CD14-positive monocyte (primary cell): ENCODE data around the gene DOCK3. TPM values are rescaled to one million over a fixed set of nuclear protein-coding genes. Genes with fewer than 3 reads are reported as not detected.

Source experiments
- DNase-seq, 3 donors: peaks; one replicate each; pipeline ENCODE4 v3.0.0-alpha.2; 2011 to 2022
- H2AFZ ChIP-seq: 2 replicates; pipeline ENCODE4 v1.6.0; 2012; ENCODE audit warnings: mild to moderate bottlenecking, low read depth, low read length, inconsistent platforms; ENCODE audit not compliant: insufficient read depth, poor library complexity, severe bottlenecking
- H3K27ac ChIP-seq, 2 donors: 1 replicate in 1 of 2; 2 replicates in 1 of 2; pipeline ENCODE4 v1.5.1; 2012 to 2013; ENCODE audit warnings: low read length in 2 of 2, control low read depth in 1 of 2, inconsistent platforms in 1 of 2, low read depth in 1 of 2, mild to moderate bottlenecking in 1 of 2
- H3K27me3 ChIP-seq, 2 donors: one replicate each; pipeline versions ENCODE4 v1.6.0 to v1.6.1; 2011 to 2013; ENCODE audit warnings: low read length in 2 of 2; ENCODE audit not compliant: control insufficient read depth in 2 of 2, insufficient read depth in 2 of 2
- H3K36me3 ChIP-seq, 2 donors: replicated peaks in 1 of 2; 1 replicate in 1 of 2; 2 replicates in 1 of 2; pipeline versions ENCODE4 v1.5.1 to v1.6.1; 2012 to 2013; ENCODE audit warnings: low read length in 2 of 2, control low read depth in 1 of 2, inconsistent platforms in 1 of 2, mild to moderate bottlenecking in 1 of 2; ENCODE audit not compliant: insufficient read depth in 2 of 2, control insufficient read depth in 1 of 2
- H3K4me1 ChIP-seq, 2 donors: 1 replicate in 1 of 2; 2 replicates in 1 of 2; pipeline versions ENCODE4 v1.5.1 to v1.6.1; 2012 to 2013; ENCODE audit warnings: low read length in 2 of 2, control low read depth in 1 of 2, inconsistent platforms in 1 of 2, mild to moderate bottlenecking in 1 of 2, moderate library complexity in 1 of 2; ENCODE audit not compliant: insufficient read depth in 2 of 2, control insufficient read depth in 1 of 2
- H3K4me2 ChIP-seq: replicated peaks from 2 replicates; pipeline ENCODE3; 2012; ENCODE audit warnings: low read length, moderate library complexity, mild to moderate bottlenecking; ENCODE audit not compliant: poor library complexity, severe bottlenecking; ENCODE audit errors: extremely low read depth
- H3K4me3 ChIP-seq, 3 experiments: fragments of 200-600 bp in 1 of 3; sonication (generic) in 1 of 3; replicated peaks in 1 of 3; 1 replicate in 2 of 3; 2 replicates in 1 of 3; pipeline ENCODE4 v1.5.1; 2011 to 2013; ENCODE audit warnings: low read length in 3 of 3, mild to moderate bottlenecking in 3 of 3, control low read depth in 2 of 3, low read depth in 2 of 3, inconsistent platforms in 1 of 3, moderate library complexity in 1 of 3
- H3K79me2 ChIP-seq: 2 replicates; pipeline ENCODE4 v1.6.0; 2012; ENCODE audit warnings: mild to moderate bottlenecking, control low read depth, inconsistent platforms, low read length, moderate library complexity; ENCODE audit not compliant: insufficient read depth
- H3K9ac ChIP-seq: 2 replicates; pipeline ENCODE4 v1.6.0; 2017; ENCODE audit warnings: low read length, mild to moderate bottlenecking; ENCODE audit not compliant: insufficient read depth, poor library complexity, severe bottlenecking
- H3K9me3 ChIP-seq, 2 donors: replicated peaks in 1 of 2; 1 replicate in 1 of 2; 2 replicates in 1 of 2; pipeline versions ENCODE4 v1.5.1 to v1.6.1; 2012 to 2013; ENCODE audit warnings: low read length in 2 of 2, control low read depth in 1 of 2; ENCODE audit not compliant: control insufficient read depth in 1 of 2, insufficient read depth in 1 of 2
- H4K20me1 ChIP-seq: 2 replicates; pipeline ENCODE4 v1.6.0; 2012; ENCODE audit warnings: mild to moderate bottlenecking, low read length, control low read depth, moderate library complexity; ENCODE audit not compliant: insufficient read depth
- H3K27ac Mint-ChIP-seq, 7 donors: one replicate each; pipeline ENCODE4 v1.8.0; 2020; ENCODE audit warnings: mild to moderate bottlenecking in 7 of 7, mixed read lengths in 7 of 7, moderate library complexity in 6 of 7, inconsistent platforms in 2 of 7
- H3K27me3 Mint-ChIP-seq, 3 donors: one replicate each; pipeline ENCODE4 v1.8.0; 2021 to 2022; ENCODE audit warnings: low read depth in 3 of 3, mild to moderate bottlenecking in 3 of 3, mixed read lengths in 3 of 3, moderate library complexity in 3 of 3, inconsistent platforms in 1 of 3
- H3K36me3 Mint-ChIP-seq, 2 donors: one replicate each; pipeline ENCODE4 v1.8.0; 2020; ENCODE audit warnings: mixed read lengths in 2 of 2, inconsistent platforms in 1 of 2, mild to moderate bottlenecking in 1 of 2
- H3K4me1 Mint-ChIP-seq: one replicate; pipeline ENCODE4 v1.8.0; 2020; ENCODE audit warnings: mild to moderate bottlenecking, mixed read lengths
- H3K4me3 Mint-ChIP-seq, 2 donors: one replicate each; pipeline ENCODE4 v1.8.0; 2020; ENCODE audit warnings: mild to moderate bottlenecking in 2 of 2, mixed read lengths in 2 of 2, moderate library complexity in 1 of 2
- H3K9me3 Mint-ChIP-seq, 7 donors: one replicate each; pipeline ENCODE4 v1.8.0; 2020 to 2022; ENCODE audit warnings: mixed read lengths in 7 of 7, mild to moderate bottlenecking in 6 of 7, moderate library complexity in 6 of 7, inconsistent platforms in 2 of 7
- WGBS: methylation state at CpG from one replicate; pipeline ENCODE4 v1.1.5; 2013; ENCODE audit warnings: missing lambda C conversion rate; ENCODE audit not compliant: insufficient coverage; 5-methylcytosine and 5-hydroxymethylcytosine counted together
- intact Hi-C, 2 donors: fragments of 100-400 bp; cut with micrococcal nuclease; formaldehyde crosslinking; loops; one replicate each; pipeline versions ENCODE4 v1.15.0 to v1.15.1; 2023
- polyA plus RNA-seq, 3 donors: library from polyadenylated mRNA; depleted of rRNA in 1 of 3; unstranded in 2 of 3; stranded (reverse) in 1 of 3; fragments of 300-500 nt in 2 of 3; fragments of >200 nt in 1 of 3; fragmentation: Illumina TruSeq in 2 of 3; gene quantifications; 1 replicate in 2 of 3; 2 replicates in 1 of 3; pipeline ENCODE4 v1.2.3, GENCODE V29; 2012 to 2021
- TF ChIP-seq, protein P1 (sequence below): fragments of 200-600 bp; IDR thresholded peaks from one replicate; pipeline ENCODE4 v1.8.0; 2022; ENCODE audit warnings: antibody characterized with exemption, mild to moderate bottlenecking

The DOCK3 gene
- polyA plus RNA-seq, 3 donors: 0.03 TPM; not detected in 1

DNA sequence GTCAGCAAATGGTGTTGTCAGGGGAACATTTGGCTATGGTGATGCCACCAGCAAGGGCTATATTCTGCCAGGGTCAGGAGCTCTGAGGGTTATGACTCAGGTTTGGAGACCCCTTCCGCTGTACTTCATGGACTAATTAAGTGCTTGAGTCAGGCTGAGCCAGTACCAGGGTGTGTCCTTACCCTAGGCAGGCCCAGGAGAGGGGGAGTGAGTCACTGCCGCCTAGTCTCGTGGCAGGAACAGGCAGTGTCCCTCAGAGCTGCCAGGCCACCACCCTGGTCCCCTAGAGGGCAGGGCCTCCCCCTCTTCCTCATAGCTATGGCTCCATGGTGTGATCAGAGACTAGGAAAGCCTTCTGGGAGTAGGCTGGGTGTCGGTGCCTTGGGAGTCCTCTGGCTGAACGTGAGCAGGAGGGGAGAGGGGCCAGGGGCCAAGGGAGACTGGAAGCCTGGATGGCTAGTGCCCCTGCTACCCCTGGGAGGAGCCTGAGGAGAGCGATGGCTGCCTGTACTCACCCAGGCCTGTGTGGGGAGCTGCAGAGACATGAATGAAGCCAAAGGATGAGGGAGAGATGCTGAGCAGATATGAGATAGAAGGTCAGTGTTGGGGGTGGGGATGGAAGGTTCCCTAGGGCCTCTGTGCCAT is 47.2 kb upstream of the DOCK3 start:
- H3K27me3 Mint-ChIP-seq: peaks cover 0 to 2% (median 0%) of the 10 kb centered on the region in 3 donors
- peak overlapping the region; percentile 51 for H3K4me2 ChIP-seq
- H3K4me3 ChIP-seq: peak overlapping the region in 1 of 3 experiments; percentile 45
- H3K36me3 Mint-ChIP-seq: peaks cover 57 to 74% of the 10 kb centered on the region in 2 donors
- peak overlapping the region; percentile 86 to 94 for H3K27ac ChIP-seq
- no peaks in the 10 kb centered on the region for H3K9me3 ChIP-seq
- peaks cover 28 to 73% of the 10 kb centered on the region in 2 donors for H3K36me3 ChIP-seq
- peak; percentile 96 to 99 (median 97) for DNase-seq
- peak overlapping the region; percentile 88 to 99 (median 98) for H3K27ac Mint-ChIP-seq
- peaks cover 98% of the 10 kb centered on the region for H3K79me2 ChIP-seq
- peak overlapping the region; percentile 63 for H3K9ac ChIP-seq
- intact Hi-C loops: no loop called here
- peaks cover 98% of the 10 kb centered on the region for H3K4me1 Mint-ChIP-seq
- 35% methylated on average over 4 of the region's 6 CpGs for WGBS
- TF ChIP-seq, protein P1, sequence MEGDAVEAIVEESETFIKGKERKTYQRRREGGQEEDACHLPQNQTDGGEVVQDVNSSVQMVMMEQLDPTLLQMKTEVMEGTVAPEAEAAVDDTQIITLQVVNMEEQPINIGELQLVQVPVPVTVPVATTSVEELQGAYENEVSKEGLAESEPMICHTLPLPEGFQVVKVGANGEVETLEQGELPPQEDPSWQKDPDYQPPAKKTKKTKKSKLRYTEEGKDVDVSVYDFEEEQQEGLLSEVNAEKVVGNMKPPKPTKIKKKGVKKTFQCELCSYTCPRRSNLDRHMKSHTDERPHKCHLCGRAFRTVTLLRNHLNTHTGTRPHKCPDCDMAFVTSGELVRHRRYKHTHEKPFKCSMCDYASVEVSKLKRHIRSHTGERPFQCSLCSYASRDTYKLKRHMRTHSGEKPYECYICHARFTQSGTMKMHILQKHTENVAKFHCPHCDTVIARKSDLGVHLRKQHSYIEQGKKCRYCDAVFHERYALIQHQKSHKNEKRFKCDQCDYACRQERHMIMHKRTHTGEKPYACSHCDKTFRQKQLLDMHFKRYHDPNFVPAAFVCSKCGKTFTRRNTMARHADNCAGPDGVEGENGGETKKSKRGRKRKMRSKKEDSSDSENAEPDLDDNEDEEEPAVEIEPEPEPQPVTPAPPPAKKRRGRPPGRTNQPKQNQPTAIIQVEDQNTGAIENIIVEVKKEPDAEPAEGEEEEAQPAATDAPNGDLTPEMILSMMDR: peak; percentile 57
- peaks cover 99% of the 10 kb centered on the region for H4K20me1 ChIP-seq
- H2AFZ ChIP-seq: no peak overlapping the region
- peaks cover 100% of the 10 kb centered on the region in 2 donors for H3K4me1 ChIP-seq
- peak overlapping the region; percentile 61 to 81 for H3K4me3 Mint-ChIP-seq
- H3K9me3 Mint-ChIP-seq: no peaks in the 10 kb centered on the region
- H3K27me3 ChIP-seq: no peaks in the 10 kb centered on the region

DNA sequence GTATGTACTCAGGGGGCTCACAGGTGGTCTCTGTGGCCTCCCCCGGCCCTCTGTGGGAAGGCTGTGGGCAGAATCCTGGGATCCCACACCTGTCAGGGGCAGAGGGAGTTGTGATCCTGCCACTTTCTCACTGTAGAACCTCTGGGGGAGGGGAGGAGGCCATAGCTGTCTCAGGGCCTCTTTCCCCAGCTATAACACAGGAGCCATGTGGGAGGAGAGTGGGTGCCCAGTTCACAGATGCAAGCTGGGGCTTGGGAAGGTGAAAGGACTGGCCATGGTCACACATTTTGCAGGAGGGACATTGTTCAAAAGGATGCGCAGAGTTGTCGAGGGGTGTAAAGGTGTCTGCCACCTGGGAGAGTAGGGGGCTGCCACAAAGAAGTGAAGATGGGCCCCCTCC is 46.1 kb upstream of the DOCK3 start:
- Mint-ChIP-seq H3K27me3 (peaks cover 0 to 2% (median 0%) of the 10 kb centered on the region in 3 donors), H3K27ac (peak overlapping the region; percentile 88 to 99 (median 98)), H3K4me1 (peaks cover 98% of the 10 kb centered on the region), H3K4me3 (peak overlapping the region in 1 of 2 donors; percentile 19), H3K36me3 (peaks cover 52 to 68% of the 10 kb centered on the region in 2 donors), H3K9me3 (no peaks in the 10 kb centered on the region)
- Histone ChIP-seq H3K79me2 (peaks cover 98% of the 10 kb centered on the region), H3K9ac (peak overlapping the region; percentile 47), H3K9me3 (no peaks in the 10 kb centered on the region), H3K4me3 (peak overlapping the region in 1 of 3 experiments; percentile 45), H4K20me1 (peaks cover 99% of the 10 kb centered on the region), H2AFZ (no peak overlapping the region), H3K36me3 (peaks cover 20 to 62% of the 10 kb centered on the region in 2 donors), H3K4me2 (peak overlapping the region; percentile 6), H3K27ac (peak overlapping the region; percentile 86 to 94), H3K27me3 (no peaks in the 10 kb centered on the region), H3K4me1 (peaks cover 100% of the 10 kb centered on the region in 2 donors)
- TF ChIP-seq, protein P1: no peak
- WGBS: 100% methylated on average over 1 of the region's 3 CpGs
- DNase-seq: no peak
- intact Hi-C loops: no loop called here
